GM04503 (cell line): ENCODE measurements around the gene EIF4E.
"Not testable (repeated sequence)": the region's sequence is repeated elsewhere in the genome, so short reads cannot be mapped to it uniquely, and the experiment has no call there.

Experiments used
- DNase-seq: peaks from one replicate; pipeline ENCODE4 v3.0.0-alpha.2; 2012; ENCODE audit warnings: low read depth

EIF4E gene

DNA sequence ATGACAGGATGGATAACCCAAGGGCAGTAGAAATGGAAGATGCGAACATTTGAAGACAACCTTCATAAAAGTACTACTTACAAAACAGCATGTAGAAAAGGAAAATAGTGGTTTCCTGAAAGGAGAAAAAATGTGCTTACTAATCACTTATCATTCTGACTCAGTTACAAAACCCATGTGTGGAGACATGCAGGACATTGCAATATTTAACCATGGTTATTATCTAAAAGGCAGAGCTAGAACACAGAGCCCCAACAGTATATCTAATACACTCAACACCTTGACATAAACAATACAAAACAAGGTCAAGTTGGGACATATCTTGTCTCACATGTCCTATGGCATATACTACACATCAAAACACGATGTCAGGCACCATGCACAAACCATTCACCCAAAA lies 55.9 kb downstream of the EIF4E start:
- no peak for DNase-seq

DNA sequence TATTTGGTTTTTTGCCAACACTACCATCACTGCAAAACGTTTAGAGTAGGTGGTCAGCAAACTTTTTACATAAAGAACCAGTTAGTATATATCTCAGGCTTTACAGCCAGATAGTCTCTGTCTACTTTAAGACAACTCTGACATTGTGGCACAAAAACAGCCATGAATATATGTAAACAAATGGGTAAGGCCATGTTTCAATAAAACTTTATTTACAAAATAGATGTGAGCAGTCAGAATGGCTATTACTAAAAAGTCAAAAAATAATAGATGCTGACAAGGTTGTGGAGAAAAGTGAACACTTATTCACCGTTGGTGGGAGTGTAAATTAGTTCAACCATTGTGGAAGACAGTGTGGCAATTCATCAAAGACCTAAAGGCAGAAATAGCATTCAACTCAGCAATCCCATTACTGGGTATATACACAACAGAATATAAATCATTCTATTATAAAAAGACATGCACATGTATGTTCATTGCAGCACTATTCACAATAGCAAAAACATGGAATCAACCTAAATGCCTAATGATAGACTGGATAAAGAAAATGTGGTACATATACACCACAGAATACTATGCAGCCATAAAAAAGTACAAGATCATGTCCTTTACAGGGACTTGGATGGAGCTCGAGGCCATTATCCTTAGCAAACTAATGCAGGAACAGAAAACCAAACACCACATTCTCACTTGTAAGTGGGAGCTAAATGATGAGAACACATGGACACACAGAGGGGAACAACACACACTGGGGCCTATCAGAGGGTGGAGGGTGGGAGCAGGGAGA lies 56.6 kb downstream of the EIF4E start:
- not testable (repeated sequence) for DNase-seq

DNA sequence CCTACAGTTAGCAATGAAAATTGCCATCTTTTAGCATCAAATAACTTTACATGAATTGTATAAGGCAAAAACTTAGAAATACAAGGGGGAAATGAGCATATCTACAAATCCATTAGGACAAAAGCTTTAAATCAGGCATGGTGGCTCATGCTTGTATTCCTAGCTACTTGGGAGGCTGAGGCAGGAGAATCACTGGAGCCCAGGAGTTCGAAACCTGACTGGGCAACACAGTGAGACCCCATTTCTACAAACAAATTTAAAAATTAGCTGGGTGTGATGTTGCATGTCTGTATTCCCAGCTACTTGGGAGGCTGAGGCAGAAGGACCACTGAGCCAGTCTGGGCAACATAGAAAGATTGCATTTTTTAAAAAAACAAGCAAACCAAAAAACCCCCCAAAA lies 61.3 kb downstream of the EIF4E start:
- DNase-seq: no peak

DNA sequence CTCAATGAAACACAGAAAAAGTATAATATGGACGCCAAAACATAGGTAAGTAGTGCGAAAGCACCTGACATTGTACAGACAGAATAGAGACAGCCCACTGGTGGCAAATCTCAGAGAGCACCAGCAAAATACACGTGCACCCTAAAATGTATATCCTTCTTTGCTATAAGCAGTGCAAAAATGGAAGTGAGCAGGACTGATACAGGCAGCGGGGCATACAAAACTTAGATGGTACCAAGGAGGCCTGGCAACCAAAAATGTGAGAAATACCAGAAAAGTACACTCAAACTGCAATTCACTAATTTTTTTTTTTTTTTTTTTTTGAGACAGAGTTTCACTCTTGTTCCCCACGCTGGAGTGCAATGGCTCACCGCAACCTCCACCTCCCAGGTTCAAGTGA lies 63.9 kb downstream of the EIF4E start:
- no peak for DNase-seq

DNA sequence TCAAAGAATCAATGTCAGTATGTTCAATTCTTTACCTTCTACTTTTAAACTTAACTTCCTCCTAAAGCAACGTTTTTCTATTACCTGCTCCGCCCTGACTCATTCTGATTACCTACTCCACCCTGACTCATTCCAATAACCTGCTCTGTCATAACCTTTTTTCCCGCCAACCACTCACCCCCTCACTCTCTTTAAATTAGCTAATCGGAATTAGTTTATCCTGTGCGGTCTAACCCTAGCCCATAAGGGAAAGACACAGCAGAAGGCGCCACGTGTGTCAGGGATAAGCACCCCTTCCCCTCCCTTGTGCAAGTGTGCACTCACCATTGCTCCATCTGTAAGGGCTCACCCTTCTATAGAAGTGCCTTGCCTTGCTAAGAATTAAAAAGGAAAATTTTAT lies 64.4 kb downstream of the EIF4E start:
- no peak for DNase-seq

DNA sequence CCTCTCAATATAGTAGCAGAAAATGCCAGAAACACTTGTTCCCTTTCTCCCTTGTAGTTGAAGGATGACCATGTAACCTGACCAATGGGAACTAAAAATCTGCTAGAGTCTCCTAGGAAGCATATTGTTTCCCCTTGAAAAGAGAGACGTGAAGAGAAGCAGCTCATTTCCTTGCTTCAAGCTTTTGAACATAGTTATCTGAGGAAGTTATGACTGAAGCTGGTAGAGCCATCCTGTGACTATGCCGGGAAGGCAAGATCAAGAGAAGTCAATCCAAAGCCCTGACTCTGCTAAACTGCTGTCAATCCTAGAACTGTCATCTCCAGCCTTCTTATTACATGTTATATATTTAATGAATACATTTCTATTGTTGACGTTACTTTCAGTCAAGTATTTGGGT lies 66.6 kb downstream of the EIF4E start:
- no peak for DNase-seq

DNA sequence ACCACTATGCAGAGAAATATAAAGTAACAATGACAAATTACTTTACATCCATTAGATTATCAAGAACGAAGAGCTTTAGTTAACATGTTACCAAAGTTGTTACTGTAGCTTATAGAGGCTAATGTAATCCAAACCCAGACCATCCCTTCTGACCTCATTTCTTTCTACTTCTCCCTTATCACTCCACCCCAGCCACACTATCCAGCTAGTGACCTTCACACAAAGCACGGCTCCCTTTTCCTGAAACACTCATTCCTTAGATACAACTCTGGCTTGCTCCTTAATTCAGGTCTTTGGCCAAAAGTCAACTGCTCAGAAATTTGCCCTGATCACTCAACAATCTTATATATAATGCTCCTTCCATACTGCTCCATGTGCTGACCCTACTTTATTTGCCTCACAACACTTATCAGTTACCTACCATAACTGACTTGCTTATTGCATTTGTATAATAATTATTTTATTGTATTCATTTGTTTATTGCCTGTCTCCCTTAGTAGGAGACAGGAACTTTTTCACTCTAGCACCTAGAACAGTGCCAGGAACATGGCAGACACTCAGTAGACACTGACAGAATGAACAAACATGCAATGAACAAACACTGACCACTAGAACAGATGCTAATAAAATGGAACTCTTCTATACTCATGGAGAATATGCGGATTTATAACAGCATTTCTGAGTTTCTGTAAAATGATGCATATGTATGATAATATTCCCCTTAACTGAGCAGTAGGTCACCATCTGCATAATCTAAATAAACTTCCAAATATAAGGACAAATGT lies 67.6 kb downstream of the EIF4E start:
- DNase-seq: no peak

DNA sequence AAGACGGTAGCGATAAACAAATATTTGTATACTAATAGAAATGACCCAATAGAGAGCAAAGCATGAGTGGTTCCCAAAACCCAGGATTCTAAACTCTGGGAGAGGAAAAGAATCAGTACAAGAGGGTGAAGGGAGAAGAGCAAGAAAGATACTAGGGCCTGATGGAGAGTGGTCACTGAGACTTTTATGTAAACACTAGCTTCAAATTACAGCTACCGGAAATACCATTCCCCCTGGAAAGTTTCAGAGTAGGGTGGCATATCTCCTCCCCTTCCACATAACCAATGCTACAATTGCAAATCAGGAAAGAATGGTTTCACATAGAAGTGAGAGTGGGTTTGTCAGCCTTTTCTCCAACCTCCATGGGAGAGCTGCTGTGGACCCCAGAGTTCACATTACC lies 77.1 kb downstream of the EIF4E start:
- DNase-seq: no peak

DNA sequence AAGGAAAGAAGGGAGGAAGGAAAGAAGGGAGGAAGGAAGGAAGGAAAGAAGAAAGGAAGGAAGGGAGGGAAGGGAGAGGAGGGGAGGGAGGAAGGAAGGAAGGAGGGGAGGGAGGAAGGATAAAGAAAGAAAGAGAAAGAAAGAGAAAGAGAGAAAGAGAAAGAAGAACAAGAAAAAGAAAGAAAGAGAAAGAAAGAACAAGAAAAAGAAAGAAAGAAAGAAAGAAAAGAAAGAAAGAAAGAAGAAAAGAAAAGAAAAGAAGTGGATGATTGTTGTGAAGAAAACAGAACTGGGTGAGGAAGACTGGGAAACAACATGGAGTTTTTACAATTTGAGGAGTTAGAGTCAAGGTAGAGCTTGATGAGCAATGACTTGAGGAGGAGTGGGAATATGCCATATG lies 78.0 kb downstream of the EIF4E start:
- DNase-seq: no peak

DNA sequence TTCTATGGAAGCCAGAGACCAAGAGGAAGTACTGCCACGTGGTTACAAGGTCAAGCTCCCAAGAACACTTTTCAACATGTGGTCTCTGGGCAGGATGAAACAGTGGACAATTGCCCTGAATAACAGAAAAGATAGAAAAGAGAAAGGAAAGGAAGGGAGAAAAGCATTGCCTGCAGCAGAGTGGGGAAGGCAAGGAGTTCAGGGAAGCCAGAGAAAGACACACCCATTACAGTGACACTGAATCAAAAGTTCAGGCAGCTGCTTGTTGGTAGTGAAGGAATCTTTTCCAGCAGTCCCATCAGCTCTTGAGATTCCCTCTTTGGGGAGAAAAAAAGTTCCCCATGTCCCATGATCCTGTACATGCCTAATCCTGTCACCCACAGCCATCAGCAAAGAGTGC lies 80.5 kb downstream of the EIF4E start:
- DNase-seq: no peak

DNA sequence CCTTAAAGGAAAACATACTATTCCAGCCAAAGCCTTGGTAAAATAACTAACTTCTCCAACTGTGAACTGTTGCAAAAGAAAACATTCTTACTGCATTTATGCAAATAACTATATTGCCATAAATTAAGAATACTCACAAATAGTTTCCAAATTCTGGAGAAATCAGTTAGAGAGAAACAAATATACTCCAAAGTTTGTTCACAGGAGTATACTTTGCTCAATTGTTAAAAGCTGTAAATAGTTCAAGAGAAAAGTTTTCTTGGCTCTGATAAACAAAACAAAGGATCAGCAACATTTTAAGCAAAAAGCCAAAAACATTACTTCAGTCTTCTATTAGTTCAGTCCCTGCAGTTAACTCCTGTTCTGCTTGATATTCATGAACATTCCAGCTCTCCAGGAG lies 83.0 kb downstream of the EIF4E start:
- no peak for DNase-seq

DNA sequence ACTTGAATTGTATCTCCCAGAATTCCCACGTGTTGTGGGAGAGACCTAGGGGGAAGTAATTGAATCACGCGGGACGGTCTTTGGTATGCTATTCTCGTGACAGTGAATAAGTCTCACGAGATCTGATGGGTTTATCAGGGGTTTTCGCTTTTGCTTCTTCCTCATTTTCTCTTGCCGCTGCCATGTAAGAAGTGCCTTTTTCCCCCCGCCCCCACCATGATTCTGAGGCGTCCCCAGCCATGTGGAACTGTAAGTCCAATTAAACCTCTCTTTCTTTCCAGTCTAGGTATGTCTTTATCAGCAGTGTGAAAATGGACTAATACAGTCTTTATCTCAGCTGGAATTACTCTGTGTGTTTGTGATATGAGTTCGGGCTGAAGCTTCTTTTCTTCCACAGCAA lies 86.0 kb downstream of the EIF4E start:
- DNase-seq: not testable (repeated sequence)

DNA sequence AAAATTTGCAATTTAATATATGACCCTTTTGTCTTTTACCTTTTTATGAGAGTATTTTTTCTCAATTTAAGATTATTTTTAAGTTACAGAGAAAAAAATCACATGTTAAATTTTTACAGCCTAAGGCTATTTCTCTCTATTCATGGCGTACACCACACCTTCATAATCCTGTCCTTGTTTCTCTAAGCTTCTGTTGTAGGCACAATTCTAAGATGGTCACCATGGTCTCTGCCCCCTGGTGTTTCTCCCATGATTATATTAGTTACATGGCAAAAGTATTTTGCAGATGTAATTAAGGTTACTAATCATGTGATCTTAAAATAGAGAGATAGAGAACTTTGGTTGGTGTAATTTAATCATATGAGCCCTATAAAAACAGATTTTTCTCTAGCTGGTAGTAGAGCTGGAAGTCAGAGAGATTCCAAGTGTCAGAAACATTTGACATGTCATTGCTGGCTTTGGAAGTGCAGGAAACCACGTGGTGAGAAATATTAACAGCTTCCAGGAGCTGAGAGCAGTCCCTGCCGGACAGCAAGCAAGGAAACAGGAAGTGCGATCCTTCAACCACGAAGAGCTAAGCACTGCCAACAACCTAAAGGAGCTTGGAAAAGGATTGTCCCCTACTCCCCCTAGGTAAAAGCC lies 89.8 kb downstream of the EIF4E start:
- no peak for DNase-seq

DNA sequence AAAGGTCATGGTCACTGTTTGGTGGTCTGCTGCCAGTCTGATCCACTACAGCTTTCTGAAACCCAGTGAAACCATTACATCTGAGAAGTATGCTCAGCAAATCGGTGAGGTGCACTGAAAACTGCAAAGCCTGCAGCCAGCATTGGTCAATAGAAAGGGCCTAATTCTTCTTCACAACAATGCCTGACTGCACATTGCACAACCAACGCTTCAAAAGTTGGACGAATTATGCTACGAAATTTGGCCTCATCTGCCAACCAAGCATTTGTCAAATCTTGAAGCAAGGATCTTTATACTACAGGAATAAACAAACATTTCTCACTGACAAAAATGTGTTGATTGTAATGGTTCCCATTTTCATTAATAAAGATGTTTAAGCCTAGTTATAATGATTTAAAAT lies 90.4 kb downstream of the EIF4E start:
- no peak for DNase-seq

DNA sequence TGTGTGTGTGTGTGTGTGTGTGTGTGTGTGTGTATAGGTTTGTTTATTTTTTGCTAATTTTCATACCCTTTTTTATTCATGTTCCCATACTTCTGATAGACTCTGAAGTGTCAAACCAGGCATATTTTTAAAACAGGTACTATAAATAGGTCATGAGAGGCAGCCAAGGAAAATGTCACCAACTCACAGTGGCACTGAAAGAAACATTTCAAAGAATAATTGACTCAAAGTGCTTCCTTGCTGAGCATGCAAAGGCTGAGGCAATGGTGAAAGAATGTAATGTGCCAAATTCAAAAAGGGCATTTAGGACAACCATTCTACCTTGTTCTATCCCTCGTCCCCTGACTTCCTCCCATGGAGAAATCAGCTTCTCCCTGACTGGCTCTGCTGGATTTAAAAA lies 95.5 kb downstream of the EIF4E start:
- DNase-seq: no peak

DNA sequence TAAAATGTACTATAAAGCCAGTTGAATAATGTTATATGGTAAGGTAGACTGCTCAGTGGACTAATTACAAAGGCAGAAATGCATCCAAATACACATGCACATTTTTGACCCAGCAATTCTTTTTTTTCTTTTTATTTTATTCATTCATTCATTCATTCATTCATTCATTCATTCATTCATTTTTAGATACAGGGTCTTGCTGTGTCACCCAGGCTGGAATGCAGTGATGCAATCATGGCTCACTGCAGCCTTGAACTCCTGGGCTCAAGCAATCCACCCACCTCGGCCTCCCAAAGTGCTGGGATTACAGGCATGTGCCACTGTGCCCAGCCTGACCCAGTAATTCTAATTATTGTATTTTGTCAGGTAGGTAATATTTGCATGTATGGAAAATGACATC lies 97.9 kb downstream of the EIF4E start:
- not testable (repeated sequence) for DNase-seq
